Endothelial cell of umbilical vein (primary cell): ENCODE measurements around the gene GAS7. TPM values are rescaled to one million over a fixed set of nuclear protein-coding genes. Genes with fewer than 3 reads are reported as not detected.

ENCODE experiments used
- BruUV-seq: library from RNA; stranded (reverse); fragments of 400-500 nt; replicated peaks from 2 replicates; lab custom pipeline; 2021; lab: Mats Ljungman, UMichigan
- CTCF ChIA-PET: fragments of 300-600, 350-600 bp; sonication (Branson Sonifier 250); formaldehyde crosslinking; loops from one replicate; lab custom pipeline; 2021; ENCODE audit warnings: antibody characterized with exemption, inconsistent platforms; lab: Charles Lee
- POLR2A ChIA-PET: fragments of 300-600, 350-600 bp; sonication (Branson Sonifier 250); formaldehyde crosslinking; loops from one replicate; lab custom pipeline; 2021; ENCODE audit warnings: antibody characterized with exemption, inconsistent platforms; lab: Charles Lee
- DNase-seq: peaks from one replicate; pipeline ENCODE4 v3.0.0-alpha.2; 2011; ENCODE audit warnings: low read depth, low spot score
- FAIRE-seq: peaks from 2 replicates; lab custom pipeline; 2011; peaks lifted over from hg19 to GRCh38; lab: Jason Lieb, UNC
- H2AFZ ChIP-seq: 2 replicates; pipeline ENCODE4 v1.6.0; 2012; ENCODE audit warnings: low read depth, low read length, control low read depth, inconsistent platforms
- H3K27ac ChIP-seq: 2 replicates; pipeline ENCODE4 v1.5.1; 2011; ENCODE audit warnings: low read depth, mild to moderate bottlenecking, control low read depth, low read length, moderate library complexity; ENCODE audit not compliant: insufficient read depth
- H3K27me3 ChIP-seq, 2 experiments: 2 replicates each; pipeline versions ENCODE4 v1.6.0 to v1.6.1; 2011; ENCODE audit warnings: low read length in 2 of 2, mixed read lengths in 1 of 2; ENCODE audit not compliant: control insufficient read depth in 2 of 2, insufficient read depth in 2 of 2
- H3K36me3 ChIP-seq, 2 experiments: 2 replicates in 1 of 2; 3 replicates in 1 of 2; pipeline ENCODE4 v1.5.1; 2011; ENCODE audit warnings: low read length in 2 of 2, mild to moderate bottlenecking in 1 of 2, moderate library complexity in 1 of 2; ENCODE audit not compliant: control insufficient read depth in 2 of 2, insufficient read depth in 2 of 2; ENCODE audit errors: extremely low read depth in 1 of 2
- H3K4me1 ChIP-seq: 3 replicates; pipeline ENCODE4 v1.5.1; 2011; ENCODE audit warnings: mild to moderate bottlenecking, low read length; ENCODE audit not compliant: control insufficient read depth, insufficient read depth; ENCODE audit errors: extremely low read depth
- H3K4me2 ChIP-seq: 2 replicates; pipeline ENCODE4 v1.6.1; 2011; ENCODE audit warnings: low read length, control low read depth, mixed read lengths; ENCODE audit not compliant: insufficient read depth
- H3K4me3 ChIP-seq, 3 experiments: fragments of 200-600 bp in 1 of 3; sonication (generic), shearing (Covaris generic) in 1 of 3; replicated peaks in 1 of 3; 2 replicates each; pipeline ENCODE4 v1.5.1; 2011 to 2016; ENCODE audit warnings: control low read depth in 3 of 3, low read length in 3 of 3, mild to moderate bottlenecking in 2 of 3, inconsistent platforms in 1 of 3, low read depth in 1 of 3, moderate library complexity in 1 of 3; ENCODE audit not compliant: insufficient read depth in 1 of 3
- H3K79me2 ChIP-seq: 2 replicates; pipeline ENCODE4 v1.6.0; 2012; ENCODE audit warnings: low read length, inconsistent platforms; ENCODE audit not compliant: control insufficient read depth, insufficient read depth
- H3K9ac ChIP-seq: replicated peaks from 2 replicates; pipeline ENCODE3; 2011; ENCODE audit warnings: low read length, control low read depth; ENCODE audit not compliant: insufficient read depth; ENCODE audit errors: extremely low read depth
- H3K9me1 ChIP-seq: replicated peaks from 3 replicates; pipeline ENCODE4 v1.6.0; 2011; ENCODE audit warnings: mild to moderate bottlenecking, low read length; ENCODE audit not compliant: control insufficient read depth, insufficient read depth; ENCODE audit errors: extremely low read depth
- H3K9me3 ChIP-seq: replicated peaks from 2 replicates; pipeline ENCODE4 v1.5.1; 2012; ENCODE audit warnings: low read length, inconsistent platforms; ENCODE audit not compliant: control insufficient read depth, insufficient read depth
- H4K20me1 ChIP-seq: replicated peaks from 2 replicates; pipeline ENCODE3; 2011; ENCODE audit warnings: mild to moderate bottlenecking, low read length; ENCODE audit not compliant: control insufficient read depth, insufficient read depth; ENCODE audit errors: extremely low read depth
- EZH2 ChIP-seq: IDR thresholded peaks from 2 replicates; pipeline ENCODE4 v1.6.1; 2012; ENCODE audit warnings: borderline replicate concordance, low read depth, mild to moderate bottlenecking, moderate library complexity, low read length, inconsistent platforms; ENCODE audit not compliant: severe bottlenecking
- FOS ChIP-seq: IDR thresholded peaks from 2 replicates; pipeline ENCODE4 v1.6.1; 2011; ENCODE audit warnings: mild to moderate bottlenecking, low read length, moderate library complexity, borderline replicate concordance; ENCODE audit not compliant: insufficient read depth
- GATA2 ChIP-seq: IDR thresholded peaks from 2 replicates; pipeline ENCODE4 v1.7.0; 2011; ENCODE audit warnings: low read depth, mild to moderate bottlenecking, moderate library complexity, mixed read lengths, low read length; ENCODE audit not compliant: insufficient read length, insufficient read depth
- JUN ChIP-seq: IDR thresholded peaks from 2 replicates; pipeline ENCODE4 v1.6.1; 2011; ENCODE audit warnings: borderline replicate concordance, low read depth; ENCODE audit not compliant: insufficient read length, insufficient read depth
- MYC ChIP-seq: IDR thresholded peaks from one replicate; pipeline ENCODE4 v1.6.1; 2011; ENCODE audit warnings: mild to moderate bottlenecking, low read depth, low read length
- POLR2A ChIP-seq: IDR thresholded peaks from 2 replicates; pipeline ENCODE4 v1.6.1; 2012; ENCODE audit warnings: low read depth, mild to moderate bottlenecking, control low read depth, low read length
- POLR2AphosphoS5 ChIP-seq: IDR thresholded peaks from 2 replicates; pipeline ENCODE4 v1.6.1; 2012; ENCODE audit warnings: low read depth, mild to moderate bottlenecking, control low read depth, low read length, moderate library complexity; ENCODE audit not compliant: insufficient read depth
- dilution Hi-C: fragments of 300-500 bp; cut with MboI; formaldehyde crosslinking; loops from one replicate; pipeline ENCODE4 v1.15.0; 2019; ENCODE audit warnings: low sequenced_read_pairs; ENCODE audit not compliant: extremely low pct_ligation_motif_present
- intact Hi-C: fragments of 100-400 bp; cut with micrococcal nuclease; formaldehyde crosslinking; loops from one replicate; pipeline ENCODE4 v1.10.0; 2022
- polyA plus RNA-seq, 4 experiments: library from polyadenylated mRNA; depleted of rRNA in 3 of 4; stranded (reverse) in 3 of 4; unstranded in 1 of 4; fragments of >200 nt; gene quantifications; 2 replicates each; pipeline versions ENCODE4 v1.2.1 to v1.2.3, GENCODE V29; 2011 to 2012; ENCODE audit warnings: missing spikeins in 1 of 4
- total RNA-seq: library from RNA; stranded (reverse); gene quantifications from 2 replicates; pipeline ENCODE4 v1.2.3, GENCODE V29; 2021
- TF ChIP-seq, protein P1 (sequence below): IDR thresholded peaks from 2 replicates; pipeline ENCODE4 v1.6.1; 2011; ENCODE audit not compliant: insufficient read depth, insufficient read length
- TF ChIP-seq, protein P2 (sequence below), 2 donors: IDR thresholded peaks; 1 replicate in 1 of 2; 2 replicates in 1 of 2; pipeline ENCODE4 v1.5.1; 2011; ENCODE audit warnings: low read length in 2 of 2, mild to moderate bottlenecking in 2 of 2, moderate library complexity in 2 of 2, control low read depth in 1 of 2, inconsistent platforms in 1 of 2, low read depth in 1 of 2; ENCODE audit not compliant: insufficient read depth in 1 of 2; ENCODE audit errors: extremely low read depth in 1 of 2

The GAS7 gene
- total and polyA plus RNA-seq, 2 donors (not counting 3 experiments of a cell fraction or from before 2014, with no cell fraction given), result not detected

DNA sequence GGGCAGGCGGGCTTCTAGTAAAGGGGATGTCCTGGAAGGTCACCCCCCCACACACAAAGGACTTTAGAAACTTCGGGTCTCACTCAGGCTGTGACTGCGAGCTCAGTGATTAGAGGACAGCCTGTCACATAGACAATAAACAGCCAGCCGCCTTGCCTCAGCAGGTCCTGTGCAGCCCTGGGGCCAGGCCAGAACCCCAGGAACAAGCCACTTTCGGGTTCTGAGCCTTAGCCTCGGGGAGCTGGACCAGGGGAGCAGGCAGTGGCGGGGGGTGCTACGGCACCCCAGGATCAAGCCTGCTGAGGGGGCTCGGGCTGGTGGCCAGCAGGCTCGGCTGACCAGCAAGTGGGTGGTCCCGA lies 1.1 kb downstream of the GAS7 start:
- Histone ChIP-seq H3K9me1 (no peaks in the 10 kb centered on the region), H3K9ac (no peak overlapping the region), H3K4me2 (no peak overlapping the region), H3K36me3 (no peaks in the 10 kb centered on the region), H3K27ac (no peak overlapping the region), H4K20me1 (no peaks in the 10 kb centered on the region), H3K27me3 (no peaks in the 10 kb centered on the region), H3K79me2 (no peaks in the 10 kb centered on the region), H3K4me1 (no peaks in the 10 kb centered on the region), H3K9me3 (peaks cover 3% of the 10 kb centered on the region), H2AFZ (no peak overlapping the region), H3K4me3 (no peak overlapping the region)
- dilution Hi-C loops (no loop called here), intact Hi-C loops (no loop called here)
- no TSS peak for BruUV-seq
- FAIRE-seq, result no peak
- ChIA-PET CTCF (no interaction called here), POLR2A (no interaction called here)
- TF ChIP-seq FOS (no peak), GATA2 (no peak), MYC (no peak), EZH2 (no peak), JUN (no peak), POLR2A (no peak), POLR2AphosphoS5 (no peak)
- TF ChIP-seq, protein P1, sequence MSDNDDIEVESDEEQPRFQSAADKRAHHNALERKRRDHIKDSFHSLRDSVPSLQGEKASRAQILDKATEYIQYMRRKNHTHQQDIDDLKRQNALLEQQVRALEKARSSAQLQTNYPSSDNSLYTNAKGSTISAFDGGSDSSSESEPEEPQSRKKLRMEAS, result no peak
- TF ChIP-seq, protein P2, sequence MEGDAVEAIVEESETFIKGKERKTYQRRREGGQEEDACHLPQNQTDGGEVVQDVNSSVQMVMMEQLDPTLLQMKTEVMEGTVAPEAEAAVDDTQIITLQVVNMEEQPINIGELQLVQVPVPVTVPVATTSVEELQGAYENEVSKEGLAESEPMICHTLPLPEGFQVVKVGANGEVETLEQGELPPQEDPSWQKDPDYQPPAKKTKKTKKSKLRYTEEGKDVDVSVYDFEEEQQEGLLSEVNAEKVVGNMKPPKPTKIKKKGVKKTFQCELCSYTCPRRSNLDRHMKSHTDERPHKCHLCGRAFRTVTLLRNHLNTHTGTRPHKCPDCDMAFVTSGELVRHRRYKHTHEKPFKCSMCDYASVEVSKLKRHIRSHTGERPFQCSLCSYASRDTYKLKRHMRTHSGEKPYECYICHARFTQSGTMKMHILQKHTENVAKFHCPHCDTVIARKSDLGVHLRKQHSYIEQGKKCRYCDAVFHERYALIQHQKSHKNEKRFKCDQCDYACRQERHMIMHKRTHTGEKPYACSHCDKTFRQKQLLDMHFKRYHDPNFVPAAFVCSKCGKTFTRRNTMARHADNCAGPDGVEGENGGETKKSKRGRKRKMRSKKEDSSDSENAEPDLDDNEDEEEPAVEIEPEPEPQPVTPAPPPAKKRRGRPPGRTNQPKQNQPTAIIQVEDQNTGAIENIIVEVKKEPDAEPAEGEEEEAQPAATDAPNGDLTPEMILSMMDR (IDR thresholded peaks at IDR 0.05; ENCODE audit: extremely low read depth in 1 of 2, insufficient read depth in 1 of 2, low read depth in 1 of 2, low read length in 2 of 2), result no peak
- DNase-seq, result no peak
